ENCODE data around the gene JAZF1. TPM values are rescaled to one million over a fixed set of nuclear protein-coding genes. Genes with fewer than 3 reads are reported as not detected.
"Not testable (repeated sequence)": the region's sequence is repeated elsewhere in the genome, so short reads cannot be mapped to it uniquely, and the experiment has no call there.

Gene JAZF1
- total RNA-seq, 1 donor from 2014 or later = 22.1 TPM

DNA sequence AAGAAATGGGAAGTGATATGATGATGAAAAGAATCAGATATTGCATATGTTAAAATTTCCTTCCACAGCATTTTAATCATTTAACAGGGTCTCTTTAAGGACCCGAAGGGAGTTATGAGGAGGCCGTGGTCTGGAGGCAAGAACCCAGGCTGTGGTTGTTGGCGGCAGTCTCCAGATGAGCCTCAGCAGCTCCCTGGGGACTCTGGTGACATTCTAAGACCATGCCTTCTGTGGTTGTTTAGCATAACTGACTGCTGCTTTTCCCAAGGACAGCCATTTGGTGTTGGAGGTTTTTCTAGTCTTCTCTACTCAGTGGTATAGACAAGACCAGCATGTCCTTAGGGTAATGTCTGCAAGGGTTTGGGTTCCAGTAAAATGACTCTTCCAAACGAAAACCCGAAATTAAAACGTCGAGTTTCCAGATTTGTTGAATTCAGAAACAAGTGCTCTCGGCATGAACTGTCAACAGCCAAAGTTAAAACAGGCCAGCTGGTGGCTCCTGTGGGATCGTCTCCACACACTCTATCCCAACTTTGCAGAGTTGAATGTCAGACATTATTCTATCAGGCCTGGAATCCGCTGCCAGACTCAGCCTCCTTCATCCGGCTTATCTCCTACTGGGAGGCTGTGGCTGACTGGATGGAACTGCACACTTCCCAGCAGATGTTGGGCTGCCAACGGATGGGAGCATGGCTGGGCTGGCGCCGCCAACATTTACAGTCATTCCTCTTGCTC is 257.5 kb downstream of the JAZF1 start:
- peak; percentile 86 for DNase-seq
- ATAC-seq (ENCODE audit: poor library complexity) = peak; percentile 91
- intact Hi-C loops (cut with DNase I) = loop anchor here (10.0 kb wide), 3 partner anchors 92 to 718 kb away; partner anchors contain the start of genes HOXA13 and TAX1BP1

DNA sequence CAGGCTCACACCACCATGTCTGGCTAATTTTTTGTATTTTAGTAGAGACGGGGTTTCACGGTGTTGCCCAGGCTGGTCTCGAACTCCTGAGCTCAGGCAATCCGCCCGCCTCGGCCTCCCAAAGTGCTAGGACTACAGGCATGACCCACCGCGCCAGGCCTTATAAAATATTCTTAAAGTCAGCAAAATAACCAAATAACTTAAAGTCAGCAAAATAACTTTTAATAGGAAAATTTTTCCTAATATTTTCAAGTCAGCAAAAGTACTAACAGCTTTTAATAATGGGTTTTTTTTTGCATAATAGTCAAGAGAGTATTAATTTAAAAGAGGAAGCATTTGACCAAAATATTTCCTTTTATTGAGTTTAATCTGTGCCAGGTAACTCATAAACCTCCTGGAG is 258.2 kb downstream of the JAZF1 start:
- ATAC-seq (ENCODE audit: poor library complexity); DNase-seq: not testable (repeated sequence)
- intact Hi-C loops (cut with DNase I) = loop anchor here (10.0 kb wide), 3 partner anchors 92 to 718 kb away; partner anchors contain the start of genes HOXA13 and TAX1BP1

DNA sequence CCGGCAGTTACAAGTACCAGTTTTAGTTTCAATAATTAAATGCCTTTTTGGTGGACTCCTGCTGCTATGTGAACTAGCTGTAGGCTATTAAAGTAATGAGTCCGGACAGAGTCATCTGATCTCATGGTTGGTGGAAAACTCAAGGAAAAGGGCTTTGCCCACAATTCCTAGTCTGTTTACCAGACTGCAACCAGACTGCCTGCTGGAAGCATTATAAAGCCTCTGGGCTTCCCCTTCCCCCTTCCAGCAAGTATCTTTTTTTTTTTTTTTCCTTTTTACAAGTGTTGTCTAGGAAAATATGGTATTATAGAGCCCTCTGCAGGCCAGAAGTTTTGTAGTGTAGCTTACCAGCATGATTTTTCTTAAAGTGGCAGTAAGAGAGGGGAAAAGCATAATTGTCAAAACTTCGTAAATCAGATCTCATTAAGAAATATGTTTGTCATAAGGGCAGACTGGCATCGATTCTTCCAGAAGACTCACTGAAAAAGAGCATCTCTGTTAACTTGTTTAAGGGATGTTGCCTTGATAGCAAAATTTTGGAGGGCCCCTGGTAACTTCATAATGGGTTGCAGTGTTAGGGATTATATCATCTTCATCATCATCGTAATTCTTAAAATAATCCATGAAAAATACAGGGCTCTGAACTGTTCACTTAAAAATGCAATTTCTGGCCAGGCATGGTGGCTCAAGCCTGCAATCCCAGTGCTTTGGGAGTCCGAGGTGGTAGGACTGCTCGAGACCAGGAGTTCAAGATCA is 259.3 kb downstream of the JAZF1 start:
- intact Hi-C loops (cut with DNase I) = loop anchor here (10.0 kb wide), 3 partner anchors 94 to 716 kb away; partner anchors contain the start of genes HOXA13 and TAX1BP1
- peak; percentile 68 for ATAC-seq (ENCODE audit: poor library complexity)

DNA sequence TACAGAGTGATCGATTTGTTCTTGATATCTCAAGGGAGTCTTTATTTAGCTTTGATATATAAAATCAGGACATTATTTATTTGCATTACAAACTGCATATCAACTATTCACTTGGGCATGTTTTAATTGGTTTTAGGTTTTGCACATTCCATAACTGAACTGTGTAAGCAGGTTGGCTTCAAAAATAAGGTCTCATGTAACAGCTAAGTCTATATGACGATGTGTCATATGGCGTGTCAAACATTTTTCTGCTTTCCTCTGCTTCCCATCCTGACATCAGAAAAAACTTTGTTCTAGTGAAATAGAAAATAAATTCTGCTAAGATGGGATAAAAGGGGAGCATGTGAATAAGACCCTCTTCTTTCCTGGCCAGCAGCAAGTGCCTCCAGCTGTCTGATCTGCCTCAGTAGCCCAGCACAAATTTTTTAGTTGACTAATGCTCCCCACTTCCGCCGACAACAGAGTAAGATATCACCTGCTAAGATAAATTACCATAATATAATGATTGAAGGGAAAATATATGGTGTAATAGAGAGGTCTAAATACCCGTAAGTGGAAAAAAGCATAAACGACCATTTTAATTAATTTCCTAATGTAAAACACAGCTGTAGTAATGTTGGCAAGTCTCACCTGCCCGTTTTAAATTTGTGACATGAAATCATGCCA is 260.2 kb downstream of the JAZF1 start:
- DNase-seq = no peak
- ATAC-seq (ENCODE audit: poor library complexity) = no peak
- intact Hi-C loops (cut with DNase I) = loop anchor here (10.0 kb wide), 3 partner anchors 94 to 716 kb away; partner anchors contain the start of genes HOXA13 and TAX1BP1

More for the DNA sequence above, 259.3 kb downstream of the JAZF1 start:
- no peak for DNase-seq

DNA sequence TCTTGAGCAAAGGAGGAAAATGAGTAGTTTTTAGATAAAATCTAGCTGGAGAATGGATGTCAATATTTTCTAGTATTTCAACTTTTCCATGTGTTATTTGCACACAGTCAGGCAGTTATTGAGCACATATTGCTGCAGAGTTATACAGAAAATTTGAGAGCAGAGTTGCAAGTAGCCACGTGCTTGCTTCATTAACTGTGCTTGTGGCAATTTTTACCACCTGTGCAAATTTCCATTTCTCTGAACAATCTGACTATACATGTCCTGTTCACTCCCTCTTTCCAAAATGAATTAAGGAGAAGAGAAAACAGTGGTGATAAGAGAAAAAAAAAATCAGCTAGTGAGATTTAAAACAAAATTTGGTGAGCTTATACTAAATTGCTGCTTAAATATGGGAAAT is 262.1 kb downstream of the JAZF1 start:
- ATAC-seq (ENCODE audit: poor library complexity) (no peak), DNase-seq (no peak)
- intact Hi-C loops (cut with DNase I) = no loop called here

DNA sequence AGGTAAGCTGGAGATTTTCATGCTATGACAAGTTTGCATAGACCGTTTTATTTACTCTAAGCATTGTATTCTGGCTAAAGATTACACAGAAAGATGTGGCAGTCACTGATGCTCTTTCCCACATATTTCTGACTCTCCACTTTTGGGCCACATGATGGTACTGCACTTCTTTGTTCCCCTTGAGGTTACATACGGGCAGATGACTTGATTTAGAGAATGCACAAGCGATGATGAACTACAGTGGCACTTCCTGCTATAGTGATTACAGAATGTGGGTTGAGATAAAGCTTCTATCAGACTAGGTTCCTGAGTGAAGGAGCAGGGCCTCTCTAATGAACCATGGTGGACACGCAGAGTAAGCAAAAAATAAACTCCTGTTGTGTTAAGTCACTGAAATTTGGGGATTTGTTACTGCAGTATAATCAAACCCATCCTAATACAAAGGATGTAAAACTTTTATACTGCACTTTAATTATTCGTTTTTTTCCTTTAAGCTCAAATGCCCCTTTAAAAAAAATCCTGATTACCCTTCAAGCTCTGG is 262.8 kb downstream of the JAZF1 start:
- DNase-seq (no peak), ATAC-seq (ENCODE audit: poor library complexity) (no peak)
- intact Hi-C loops (cut with DNase I) = no loop called here

DNA sequence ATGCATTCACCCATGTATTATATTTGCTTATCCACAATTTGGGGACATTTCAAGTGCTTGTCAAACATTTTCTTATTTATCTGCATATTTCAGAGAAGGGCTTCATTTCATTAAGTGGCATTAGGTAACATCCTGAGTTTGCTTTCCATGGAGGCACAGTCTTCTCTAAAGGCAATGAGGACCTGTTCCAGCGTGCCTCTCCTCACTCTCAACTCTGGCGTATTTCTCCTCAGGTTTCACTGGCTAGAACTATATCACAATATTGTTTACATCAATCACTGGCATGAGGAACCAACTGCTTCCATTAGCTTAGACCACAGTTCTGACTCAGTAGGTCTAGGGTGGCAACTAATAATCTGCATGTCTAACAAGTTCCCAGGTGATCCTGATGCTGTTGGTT is 263.5 kb downstream of the JAZF1 start:
- ATAC-seq (ENCODE audit: poor library complexity) = no peak
- DNase-seq = no peak
- intact Hi-C loops (cut with DNase I) = no loop called here

DNA sequence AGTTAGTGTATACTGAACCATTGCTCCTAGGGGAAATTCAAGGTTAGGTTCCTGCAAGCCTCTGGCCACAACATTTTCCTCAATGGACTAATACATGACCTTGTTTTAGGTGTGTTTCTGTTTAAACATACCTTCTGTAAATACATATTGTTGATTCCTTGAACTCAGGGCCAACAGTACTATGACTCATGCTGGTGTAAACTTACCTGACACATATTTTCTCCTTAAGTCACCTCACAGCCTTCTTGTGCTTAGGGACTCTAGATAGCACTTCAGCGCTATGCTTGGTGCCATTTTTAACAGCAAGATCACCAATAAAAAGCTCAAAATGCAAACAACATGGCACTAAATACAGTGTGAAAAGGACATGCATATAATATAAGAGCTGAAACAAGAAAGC is 264.2 kb downstream of the JAZF1 start:
- ATAC-seq (ENCODE audit: poor library complexity) (no peak), DNase-seq (no peak)
- intact Hi-C loops (cut with DNase I) = no loop called here

DNA sequence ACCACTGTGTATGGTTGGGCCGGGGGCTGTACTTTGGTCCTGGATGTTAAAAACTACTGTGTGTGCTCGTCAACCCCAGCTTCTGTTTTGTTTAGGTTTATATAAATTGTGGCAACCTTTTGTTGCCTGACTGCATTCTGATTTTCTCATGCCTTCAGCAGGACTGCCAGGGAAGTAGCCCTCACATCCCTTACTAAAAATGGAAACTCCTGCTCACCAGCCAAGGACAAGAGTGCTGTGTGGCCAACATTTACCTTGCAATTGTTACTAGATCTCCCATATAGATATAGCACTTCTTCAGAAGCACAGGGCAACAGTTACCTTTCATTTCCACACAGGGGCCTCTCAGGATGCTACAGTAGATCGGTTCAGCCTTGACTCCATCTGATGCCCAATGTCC is 266.2 kb downstream of the JAZF1 start:
- peak; percentile 59 for ATAC-seq (ENCODE audit: poor library complexity)
- intact Hi-C loops (cut with DNase I) = no loop called here
- no peak for DNase-seq

DNA sequence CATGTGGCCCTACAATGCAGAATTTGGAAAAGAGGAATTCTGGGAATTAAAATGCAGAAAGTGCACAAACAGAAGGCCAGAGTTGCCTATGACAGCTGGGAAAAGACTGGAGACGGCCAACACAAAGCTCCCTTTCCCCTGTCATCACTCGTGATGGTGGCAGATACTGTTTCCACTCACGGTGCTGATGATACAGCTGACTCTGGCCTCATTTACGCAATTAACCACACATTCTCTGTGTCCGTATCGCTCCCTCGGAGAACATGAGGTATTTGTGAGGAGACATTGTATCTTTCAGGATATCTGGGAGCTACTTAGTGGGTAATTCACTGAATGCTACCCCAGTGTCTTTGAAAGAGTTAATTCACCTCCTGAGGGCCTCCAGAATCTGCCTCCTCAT is 267.8 kb downstream of the JAZF1 start:
- ATAC-seq (ENCODE audit: poor library complexity) = no peak

DNA sequence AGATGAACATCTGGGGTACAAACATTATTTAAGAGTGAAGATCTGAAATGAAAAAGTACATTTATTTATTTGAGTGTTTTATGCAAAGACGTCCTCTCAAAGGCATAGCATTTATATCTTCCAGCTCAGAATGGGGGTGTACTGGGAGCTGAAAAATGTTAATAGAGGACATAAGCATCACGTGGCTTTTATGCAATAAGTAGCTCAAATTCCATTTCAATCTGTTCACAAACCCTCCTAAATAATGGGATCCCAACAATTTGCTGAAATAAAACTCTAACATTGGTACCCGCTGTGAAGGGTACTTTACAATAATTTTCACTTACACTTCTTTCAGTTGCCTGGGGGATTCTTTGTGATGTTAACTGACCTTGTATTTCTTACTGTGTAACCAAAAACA is 268.7 kb downstream of the JAZF1 start:
- no peak for ATAC-seq (ENCODE audit: poor library complexity)
- DNase-seq = no peak
- intact Hi-C loops (cut with DNase I) = no loop called here

More for the DNA sequence above, 267.8 kb downstream of the JAZF1 start:
- intact Hi-C loops (cut with DNase I) = no loop called here
- no peak for DNase-seq

DNA sequence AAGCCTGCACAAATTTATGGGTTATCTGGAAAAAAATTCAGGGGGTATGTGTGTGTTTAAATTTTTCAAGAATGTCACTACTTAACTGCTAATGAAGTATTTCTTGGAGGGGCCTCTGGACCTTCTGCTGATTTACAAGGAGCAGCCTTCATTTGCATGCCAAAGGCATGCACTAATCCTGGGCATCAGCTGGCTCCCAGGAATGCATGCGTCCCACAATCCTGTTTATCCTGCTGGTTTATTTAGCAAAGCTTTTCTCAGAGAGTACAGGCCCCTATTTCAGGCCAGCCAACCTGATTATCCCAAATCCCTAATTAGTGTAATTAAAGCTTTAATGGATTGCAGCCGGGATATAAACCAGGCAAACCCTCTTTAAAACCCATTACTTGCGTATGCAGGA is 270.3 kb downstream of the JAZF1 start:
- ATAC-seq (ENCODE audit: poor library complexity) = no peak
- intact Hi-C loops (cut with DNase I) = no loop called here
- no peak for DNase-seq

DNA sequence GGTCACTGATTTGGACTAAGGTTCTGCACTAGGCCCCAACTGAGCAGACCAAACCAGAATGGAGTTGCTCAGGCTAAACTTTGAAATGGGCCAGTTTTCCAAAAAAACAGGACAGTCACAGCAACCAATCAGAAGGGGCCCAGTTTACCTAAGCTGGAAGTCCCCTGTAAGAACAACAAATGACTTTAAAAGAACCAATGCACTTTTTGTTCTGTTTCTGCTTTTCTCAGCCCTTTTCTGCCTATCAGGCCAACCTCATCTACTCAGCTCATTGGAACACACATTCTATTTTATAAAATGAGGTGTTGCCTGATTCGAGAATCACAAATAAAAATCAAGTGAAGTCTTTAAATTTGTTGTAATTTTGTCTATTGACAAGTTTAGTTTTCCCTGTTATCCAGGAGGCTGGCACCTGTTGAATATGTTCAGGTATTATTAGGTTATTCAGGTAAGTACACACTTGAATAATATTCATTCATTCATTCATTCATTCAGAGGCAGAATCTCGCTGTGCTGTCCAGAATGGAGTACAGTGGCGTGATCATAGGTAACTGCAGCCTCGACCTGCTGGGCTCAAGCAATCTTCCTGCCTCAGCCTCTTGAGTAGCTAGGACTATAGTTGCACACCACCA is 271.9 kb downstream of the JAZF1 start:
- intact Hi-C loops (cut with DNase I) = no loop called here
- ATAC-seq (ENCODE audit: poor library complexity) = no peak
- DNase-seq = no peak

DNA sequence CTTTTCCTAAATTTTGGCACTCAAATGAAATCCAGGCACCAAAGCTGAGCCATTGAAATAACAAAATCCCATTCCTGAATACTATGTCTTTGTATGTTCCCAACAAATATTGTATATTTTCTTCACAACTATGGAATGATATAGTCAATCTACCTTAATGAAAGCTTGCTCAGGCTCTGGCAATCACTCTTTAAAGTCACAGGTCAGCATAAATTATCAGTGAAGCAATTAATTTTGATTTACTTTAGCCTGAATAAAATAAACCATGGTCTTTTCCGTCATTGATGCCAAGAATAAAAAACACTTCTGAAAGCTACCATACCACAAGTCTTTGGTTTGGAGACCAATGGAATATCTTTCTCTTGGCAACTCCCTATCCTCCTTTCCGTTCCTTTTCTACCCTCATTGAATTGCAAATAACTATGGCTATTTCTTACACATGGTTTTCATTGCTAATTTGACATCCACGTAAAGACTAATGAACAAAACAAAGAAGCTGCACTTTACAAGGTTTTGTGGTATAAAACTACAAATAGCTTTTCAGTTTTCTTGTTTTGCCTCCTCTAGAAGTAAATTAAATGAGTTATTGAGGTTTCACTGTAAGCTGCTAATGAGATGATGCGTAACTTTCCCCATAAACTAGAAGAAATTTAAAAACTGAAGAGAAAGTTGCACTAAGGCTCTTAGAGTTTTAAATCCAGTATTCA is 274.1 kb downstream of the JAZF1 start:
- intact Hi-C loops (cut with DNase I) = no loop called here
- ATAC-seq (ENCODE audit: poor library complexity) = no peak
- no peak for DNase-seq

DNA sequence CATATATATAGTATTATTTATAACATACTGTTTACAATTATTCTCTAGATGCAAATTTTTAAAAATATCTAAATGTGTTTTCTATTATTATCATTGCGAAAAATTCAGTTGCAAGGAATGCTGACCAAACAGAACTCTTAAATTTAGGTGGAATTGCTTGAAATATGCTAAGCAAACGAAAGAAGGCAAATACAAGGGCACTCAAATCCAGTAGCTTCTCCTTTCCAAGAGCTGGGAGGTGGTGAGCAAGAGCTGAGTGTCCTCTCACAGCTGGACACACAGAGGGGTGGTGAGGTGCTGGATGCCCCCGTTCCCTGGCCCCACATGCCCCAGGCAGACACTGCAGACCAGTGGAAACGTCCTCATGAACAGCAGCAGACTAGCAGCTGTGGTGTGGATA is 274.6 kb downstream of the JAZF1 start:
- ATAC-seq (ENCODE audit: poor library complexity) (no peak), DNase-seq (no peak)
- intact Hi-C loops (cut with DNase I) = no loop called here

DNA sequence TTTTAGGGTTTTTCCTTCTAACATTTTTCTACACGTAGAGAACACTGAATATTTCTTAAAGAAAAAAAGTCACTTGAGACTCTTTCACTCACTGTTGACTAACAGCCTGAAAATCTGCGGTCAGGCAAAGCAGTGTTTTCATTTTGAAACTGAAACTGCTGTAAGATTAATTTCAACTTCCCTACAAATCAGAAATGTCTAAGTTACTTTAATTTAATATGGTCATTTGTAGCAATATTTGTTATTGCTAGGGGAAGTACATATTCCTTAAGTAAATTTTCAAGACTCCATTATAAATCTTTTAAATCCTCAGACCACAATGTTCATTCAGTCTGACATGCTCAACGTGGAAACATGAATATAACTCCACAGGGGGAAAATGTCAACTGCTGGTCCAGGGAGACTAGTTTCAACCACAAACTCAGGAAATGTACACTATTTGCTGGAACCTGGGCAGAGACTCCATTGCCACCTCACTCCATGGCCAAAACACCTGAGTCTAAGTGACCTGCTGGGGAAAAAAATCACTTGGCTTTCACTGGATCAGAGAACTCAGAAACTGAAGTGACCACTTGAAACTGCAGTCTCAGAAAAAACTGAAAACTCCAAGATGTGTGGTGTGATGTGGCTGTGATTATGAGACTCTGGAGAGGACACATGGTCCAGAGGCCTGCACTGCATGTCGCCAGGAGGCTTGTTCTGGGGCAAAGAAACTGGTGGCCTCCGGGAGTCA is 279.4 kb downstream of the JAZF1 start:
- ATAC-seq (ENCODE audit: poor library complexity) (no peak), DNase-seq (no peak)
- intact Hi-C loops (cut with DNase I) = no loop called here

DNA sequence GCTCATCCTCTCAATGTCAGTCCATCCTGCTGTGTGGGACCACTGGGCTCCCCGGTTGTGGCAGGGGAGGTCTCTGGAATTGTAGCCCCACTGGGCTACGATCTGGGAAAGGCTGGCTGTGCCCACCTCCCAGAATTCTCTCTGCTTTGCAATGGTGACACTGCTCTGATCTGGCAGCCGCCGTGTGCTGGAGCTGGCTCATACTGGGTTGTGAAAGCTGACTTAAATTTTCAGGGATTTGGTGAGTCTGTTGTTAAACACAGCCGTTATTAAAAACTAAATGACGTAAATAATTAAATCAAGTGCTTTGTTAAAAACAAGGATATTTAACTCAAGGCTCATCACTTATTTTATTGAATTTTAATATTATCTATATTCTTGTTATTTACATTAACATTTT is 280.6 kb downstream of the JAZF1 start:
- ATAC-seq (ENCODE audit: poor library complexity) (no peak), DNase-seq (no peak)
- intact Hi-C loops (cut with DNase I) = no loop called here

Data from Right ventricle myocardium superior (tissue), 1 donor.